ENCODE results near the gene TRAM2.

TRAM2 gene

GRCh38 chr6:52514514-52514913 is 62.3 kb downstream of the TRAM2 start:
- Histone ChIP-seq H3K4me3 (ENCODE audit: low read length) (no peak overlapping the region), H3K27ac (ENCODE audit: low read depth, low read length) (peak overlapping the region; percentile 34), H3K4me1 (ENCODE audit: control insufficient read depth, insufficient read depth, low read length) (peaks cover 53% of the 10 kb centered on the region), H3K9ac (ENCODE audit: low read length) (no peak overlapping the region), H3K27me3 (ENCODE audit: control insufficient read depth, insufficient read depth, low read length) (no peaks in the 10 kb centered on the region), H3K36me3 (ENCODE audit: control insufficient read depth, insufficient read depth, low read length) (peaks cover 6% of the 10 kb centered on the region)

GRCh38 chr6:52513896-52514295 is 63.0 kb downstream of the TRAM2 start:
- Histone ChIP-seq H3K36me3 (ENCODE audit: control insufficient read depth, insufficient read depth, low read length) (peaks cover 11% of the 10 kb centered on the region), H3K4me3 (ENCODE audit: low read length) (no peak overlapping the region), H3K9ac (ENCODE audit: low read length) (no peak overlapping the region), H3K27me3 (ENCODE audit: control insufficient read depth, insufficient read depth, low read length) (no peaks in the 10 kb centered on the region), H3K27ac (ENCODE audit: low read depth, low read length) (no peak overlapping the region), H3K4me1 (ENCODE audit: control insufficient read depth, insufficient read depth, low read length) (peaks cover 50% of the 10 kb centered on the region)

- Histone ChIP-seq H3K4me1 (ENCODE audit: control insufficient read depth, insufficient read depth, low read length) (peaks cover 46% of the 10 kb centered on the region), H3K27me3 (ENCODE audit: control insufficient read depth, insufficient read depth, low read length) (no peaks in the 10 kb centered on the region), H3K4me3 (ENCODE audit: low read length) (no peak overlapping the region), H3K36me3 (ENCODE audit: control insufficient read depth, insufficient read depth, low read length) (peaks cover 11% of the 10 kb centered on the region), H3K27ac (ENCODE audit: low read depth, low read length) (no peak overlapping the region), H3K9ac (ENCODE audit: low read length) (no peak overlapping the region)
Observed at GRCh38 chr6:52513464-52513863, 63.4 kb downstream of the TRAM2 start.

GRCh38 chr6:52512199-52512598 is 64.7 kb downstream of the TRAM2 start:
- H3K4me3 ChIP-seq (ENCODE audit: low read length), result no peak overlapping the region
- no peaks in the 10 kb centered on the region for H3K27me3 ChIP-seq (ENCODE audit: control insufficient read depth, insufficient read depth, low read length)
- no peak overlapping the region for H3K9ac ChIP-seq (ENCODE audit: low read length)
- peak overlapping the region; percentile 83 for H3K27ac ChIP-seq (ENCODE audit: low read depth, low read length)
- peaks cover 33% of the 10 kb centered on the region for H3K4me1 ChIP-seq (ENCODE audit: control insufficient read depth, insufficient read depth, low read length)
- peaks cover 15% of the 10 kb centered on the region for H3K36me3 ChIP-seq (ENCODE audit: control insufficient read depth, insufficient read depth, low read length)

- Histone ChIP-seq H3K27ac (ENCODE audit: low read depth, low read length) (peak overlapping the region; percentile 83), H3K9ac (ENCODE audit: low read length) (no peak overlapping the region)
Observed at GRCh38 chr6:52511572-52512151, 65.2 kb downstream of the TRAM2 start.

GRCh38 chr6:52511163-52511562 is 65.7 kb downstream of the TRAM2 start:
- Histone ChIP-seq H3K36me3 (ENCODE audit: control insufficient read depth, insufficient read depth, low read length) (peaks cover 21% of the 10 kb centered on the region), H3K27ac (ENCODE audit: low read depth, low read length) (peak overlapping the region; percentile 83), H3K4me1 (ENCODE audit: control insufficient read depth, insufficient read depth, low read length) (peaks cover 29% of the 10 kb centered on the region)

More at GRCh38 chr6:52511572-52512151, 65.2 kb downstream of the TRAM2 start:
- Histone ChIP-seq H3K4me3 (ENCODE audit: low read length) (no peak overlapping the region), H3K27me3 (ENCODE audit: control insufficient read depth, insufficient read depth, low read length) (no peaks in the 10 kb centered on the region), H3K36me3 (ENCODE audit: control insufficient read depth, insufficient read depth, low read length) (peaks cover 20% of the 10 kb centered on the region), H3K4me1 (ENCODE audit: control insufficient read depth, insufficient read depth, low read length) (peaks cover 28% of the 10 kb centered on the region)

GRCh38 chr6:52510213-52510562 is 66.7 kb downstream of the TRAM2 start:
- no peaks in the 10 kb centered on the region for H3K27me3 ChIP-seq (ENCODE audit: control insufficient read depth, insufficient read depth, low read length)
- no peak overlapping the region for H3K4me3 ChIP-seq (ENCODE audit: low read length)
- H3K4me1 ChIP-seq (ENCODE audit: control insufficient read depth, insufficient read depth, low read length), result peaks cover 27% of the 10 kb centered on the region
- H3K27ac ChIP-seq (ENCODE audit: low read depth, low read length), result no peak overlapping the region
- H3K9ac ChIP-seq (ENCODE audit: low read length), result no peak overlapping the region
- peaks cover 21% of the 10 kb centered on the region for H3K36me3 ChIP-seq (ENCODE audit: control insufficient read depth, insufficient read depth, low read length)

More at GRCh38 chr6:52511163-52511562, 65.7 kb downstream of the TRAM2 start:
- Histone ChIP-seq H3K27me3 (ENCODE audit: control insufficient read depth, insufficient read depth, low read length) (no peaks in the 10 kb centered on the region), H3K9ac (ENCODE audit: low read length) (no peak overlapping the region), H3K4me3 (ENCODE audit: low read length) (no peak overlapping the region)

- Histone ChIP-seq H3K36me3 (ENCODE audit: control insufficient read depth, insufficient read depth, low read length) (peaks cover 20% of the 10 kb centered on the region), H3K9ac (ENCODE audit: low read length) (no peak overlapping the region), H3K4me1 (ENCODE audit: control insufficient read depth, insufficient read depth, low read length) (peaks cover 25% of the 10 kb centered on the region), H3K4me3 (ENCODE audit: low read length) (no peak overlapping the region), H3K27ac (ENCODE audit: low read depth, low read length) (no peak overlapping the region), H3K27me3 (ENCODE audit: control insufficient read depth, insufficient read depth, low read length) (no peaks in the 10 kb centered on the region)
Observed at GRCh38 chr6:52509281-52510212, 67.3 kb downstream of the TRAM2 start.

GRCh38 chr6:52508261-52508739 is 68.6 kb downstream of the TRAM2 start:
- Histone ChIP-seq H3K9ac (ENCODE audit: low read length) (no peak overlapping the region), H3K36me3 (ENCODE audit: control insufficient read depth, insufficient read depth, low read length) (peaks cover 16% of the 10 kb centered on the region), H3K27ac (ENCODE audit: low read depth, low read length) (no peak overlapping the region), H3K27me3 (ENCODE audit: control insufficient read depth, insufficient read depth, low read length) (no peaks in the 10 kb centered on the region), H3K4me3 (ENCODE audit: low read length) (no peak overlapping the region), H3K4me1 (ENCODE audit: control insufficient read depth, insufficient read depth, low read length) (peaks cover 34% of the 10 kb centered on the region)

GRCh38 chr6:52507557-52508260 is 69.2 kb downstream of the TRAM2 start:
- Histone ChIP-seq H3K27me3 (ENCODE audit: control insufficient read depth, insufficient read depth, low read length) (no peaks in the 10 kb centered on the region), H3K4me3 (ENCODE audit: low read length) (no peak overlapping the region), H3K27ac (ENCODE audit: low read depth, low read length) (no peak overlapping the region), H3K36me3 (ENCODE audit: control insufficient read depth, insufficient read depth, low read length) (peaks cover 19% of the 10 kb centered on the region), H3K4me1 (ENCODE audit: control insufficient read depth, insufficient read depth, low read length) (peaks cover 31% of the 10 kb centered on the region), H3K9ac (ENCODE audit: low read length) (no peak overlapping the region)

- no peak overlapping the region for H3K9ac ChIP-seq (ENCODE audit: low read length)
- peak overlapping the region; percentile 42 for H3K27ac ChIP-seq (ENCODE audit: low read depth, low read length)
- H3K4me1 ChIP-seq (ENCODE audit: control insufficient read depth, insufficient read depth, low read length), result peaks cover 21% of the 10 kb centered on the region
- H3K36me3 ChIP-seq (ENCODE audit: control insufficient read depth, insufficient read depth, low read length), result peaks cover 26% of the 10 kb centered on the region
- no peak overlapping the region for H3K4me3 ChIP-seq (ENCODE audit: low read length)
- H3K27me3 ChIP-seq (ENCODE audit: control insufficient read depth, insufficient read depth, low read length), result no peaks in the 10 kb centered on the region
Observed at GRCh38 chr6:52506476-52506875, 70.4 kb downstream of the TRAM2 start.

- no peak overlapping the region for H3K4me3 ChIP-seq (ENCODE audit: low read length)
- H3K27me3 ChIP-seq (ENCODE audit: control insufficient read depth, insufficient read depth, low read length), result no peaks in the 10 kb centered on the region
- peaks cover 21% of the 10 kb centered on the region for H3K4me1 ChIP-seq (ENCODE audit: control insufficient read depth, insufficient read depth, low read length)
- H3K36me3 ChIP-seq (ENCODE audit: control insufficient read depth, insufficient read depth, low read length), result peaks cover 26% of the 10 kb centered on the region
- peak overlapping the region; percentile 42 for H3K27ac ChIP-seq (ENCODE audit: low read depth, low read length)
- H3K9ac ChIP-seq (ENCODE audit: low read length), result no peak overlapping the region
Observed at GRCh38 chr6:52505726-52506409, 71.0 kb downstream of the TRAM2 start.

Measured in rectal smooth muscle tissue (tissue), 1 donor.